MM.1S (cell line): Measurements from ENCODE around the gene ASGR1.

Experiments used
- EZH2 ChIP-seq: fragments of 300-600 bp; sonication (generic); optimal IDR thresholded peaks from 2 replicates; pipeline ENCODE3; 2017; ENCODE audit warnings: low read depth, mild to moderate bottlenecking, antibody characterized with exemption, low read length, mixed read lengths
- EZH2phosphoT487 ChIP-seq: fragments of 300-600 bp; sonication (generic); IDR thresholded peaks from 2 replicates; pipeline ENCODE4 v1.6.1; 2018; ENCODE audit warnings: antibody characterized with exemption, low read length
- TF ChIP-seq, protein P1 (sequence below): fragments of 300-600 bp; sonication (generic); IDR thresholded peaks from 2 replicates; pipeline ENCODE4 v1.5.1; 2016; ENCODE audit warnings: antibody characterized with exemption, low read length, mixed read lengths

DNA sequence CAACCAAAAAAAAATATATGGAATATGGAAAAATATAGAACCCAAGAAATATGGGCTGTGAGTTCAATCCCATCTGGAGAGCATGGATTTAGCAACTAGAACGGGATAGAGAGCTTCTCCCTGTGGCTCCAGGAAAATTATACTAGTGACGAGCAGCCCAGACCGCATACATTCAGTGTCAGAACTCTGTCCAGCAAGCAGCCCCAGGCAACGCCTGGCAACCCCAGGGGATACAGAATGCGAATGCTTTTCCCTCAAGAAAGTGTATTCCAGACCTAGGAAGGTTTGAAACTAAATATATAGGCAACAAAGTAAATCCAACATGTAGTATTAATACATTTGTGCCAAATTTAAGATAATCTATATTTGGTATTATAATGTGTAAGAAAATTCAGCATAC lies 51.0 kb downstream of the ASGR1 start:
- TF ChIP-seq, protein P1, sequence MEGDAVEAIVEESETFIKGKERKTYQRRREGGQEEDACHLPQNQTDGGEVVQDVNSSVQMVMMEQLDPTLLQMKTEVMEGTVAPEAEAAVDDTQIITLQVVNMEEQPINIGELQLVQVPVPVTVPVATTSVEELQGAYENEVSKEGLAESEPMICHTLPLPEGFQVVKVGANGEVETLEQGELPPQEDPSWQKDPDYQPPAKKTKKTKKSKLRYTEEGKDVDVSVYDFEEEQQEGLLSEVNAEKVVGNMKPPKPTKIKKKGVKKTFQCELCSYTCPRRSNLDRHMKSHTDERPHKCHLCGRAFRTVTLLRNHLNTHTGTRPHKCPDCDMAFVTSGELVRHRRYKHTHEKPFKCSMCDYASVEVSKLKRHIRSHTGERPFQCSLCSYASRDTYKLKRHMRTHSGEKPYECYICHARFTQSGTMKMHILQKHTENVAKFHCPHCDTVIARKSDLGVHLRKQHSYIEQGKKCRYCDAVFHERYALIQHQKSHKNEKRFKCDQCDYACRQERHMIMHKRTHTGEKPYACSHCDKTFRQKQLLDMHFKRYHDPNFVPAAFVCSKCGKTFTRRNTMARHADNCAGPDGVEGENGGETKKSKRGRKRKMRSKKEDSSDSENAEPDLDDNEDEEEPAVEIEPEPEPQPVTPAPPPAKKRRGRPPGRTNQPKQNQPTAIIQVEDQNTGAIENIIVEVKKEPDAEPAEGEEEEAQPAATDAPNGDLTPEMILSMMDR, result no peak
- no peak for TF ChIP-seq EZH2
- no peak for TF ChIP-seq EZH2phosphoT487
